ENCODE measurements around the gene MELTF. TPM values are rescaled to one million over a fixed set of nuclear protein-coding genes. Genes with fewer than 3 reads are reported as not detected.
A peak's percentile ranks its signal among the peaks of the same experiment; 100 is the strongest.

The MELTF gene
- polyA plus RNA-seq, 4 donors: 6.5 to 480 (median 8.4) TPM

GRCh38 chr3:196989721-196990262 lies 39.8 kb downstream of the MELTF start:
- DNase-seq (no peak), FAIRE-seq (no peak)
- Histone ChIP-seq H3K27ac (ENCODE audit: low read depth in 1 of 3, low read length in 2 of 3) (peak overlapping the region in 1 of 3 donors; percentile 93), H3K4me3 (ENCODE audit: low read depth in 1 of 3, low read length in 3 of 3) (no peak overlapping the region), H3K9me3 (ENCODE audit: control insufficient read depth in 2 of 2, insufficient read depth in 1 of 2, low read depth in 1 of 2, low read length in 1 of 2) (no peaks in the 10 kb centered on the region), H3K36me3 (ENCODE audit: control insufficient read depth in 3 of 3, insufficient read depth in 2 of 3, low read depth in 1 of 3, low read length in 3 of 3) (peaks cover 0 to 10% (median 0%) of the 10 kb centered on the region in 3 donors), H3K27me3 (ENCODE audit: control insufficient read depth in 3 of 3, insufficient read depth in 3 of 3, low read length in 3 of 3) (no peaks in the 10 kb centered on the region), H3K4me1 (ENCODE audit: control insufficient read depth in 3 of 3, insufficient read depth in 2 of 3, low read depth in 1 of 3, low read length in 2 of 3) (peaks cover 0 to 65% (median 8%) of the 10 kb centered on the region in 3 donors)
- 80 to 87% (median 82%) methylated on average over 19 of the region's 19 CpGs for WGBS, 3 donors

DNA sequence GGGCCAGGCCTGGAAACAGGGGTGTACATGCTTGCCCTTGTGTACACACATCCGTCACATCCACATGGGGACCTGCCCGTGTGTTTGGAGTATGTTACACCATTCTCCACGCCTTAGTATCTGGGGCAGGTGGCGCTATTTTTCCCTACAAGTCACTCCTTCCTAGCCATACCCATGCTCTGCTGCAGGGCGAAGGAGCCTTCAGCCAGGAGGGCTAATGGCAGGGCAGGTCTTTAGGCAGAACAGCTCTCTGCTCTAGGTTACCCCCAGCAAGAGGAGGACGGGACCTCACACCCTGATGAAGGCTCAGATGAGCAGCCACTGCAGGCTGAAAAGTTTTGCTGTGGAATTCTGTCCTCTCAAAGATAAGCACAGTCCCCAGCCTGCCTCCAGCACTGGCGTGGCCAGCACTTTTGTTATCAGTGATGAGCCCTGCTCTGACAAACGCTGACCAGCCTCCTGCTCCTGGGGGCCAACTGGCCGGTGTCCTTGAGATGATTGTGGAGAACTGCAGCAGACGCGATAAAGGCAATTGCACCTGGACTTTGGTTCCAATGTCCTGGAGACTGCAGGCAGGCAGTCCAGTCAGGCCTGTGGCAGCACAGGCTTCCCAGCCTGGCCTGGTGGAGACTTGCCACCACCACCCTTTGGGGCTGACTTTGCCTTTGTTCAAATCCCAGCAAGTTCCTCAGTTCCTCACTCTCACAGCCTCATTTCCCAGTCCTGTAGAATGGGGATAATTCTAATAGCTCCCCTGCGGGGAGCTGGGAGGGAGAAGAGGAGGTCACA lies 41.2 kb downstream of the MELTF start:
- Histone ChIP-seq H3K9me3 (ENCODE audit: control insufficient read depth in 2 of 2, insufficient read depth in 1 of 2, low read depth in 1 of 2, low read length in 1 of 2) (peaks cover 0 to under 1% of the 10 kb centered on the region in 2 donors), H3K4me3 (ENCODE audit: low read depth in 1 of 3, low read length in 3 of 3) (no peak overlapping the region), H3K27me3 (ENCODE audit: control insufficient read depth in 3 of 3, insufficient read depth in 3 of 3, low read length in 3 of 3) (no peaks in the 10 kb centered on the region), H3K4me1 (ENCODE audit: control insufficient read depth in 3 of 3, insufficient read depth in 2 of 3, low read depth in 1 of 3, low read length in 2 of 3) (peaks cover 0 to 70% (median 8%) of the 10 kb centered on the region in 3 donors), H3K36me3 (ENCODE audit: control insufficient read depth in 3 of 3, insufficient read depth in 2 of 3, low read depth in 1 of 3, low read length in 3 of 3) (peaks cover 0 to 7% (median 0%) of the 10 kb centered on the region in 3 donors), H3K27ac (ENCODE audit: low read depth in 1 of 3, low read length in 2 of 3) (peak overlapping the region in 2 of 3 donors; percentile 42 to 93)
- FAIRE-seq (no peak), DNase-seq (peak; percentile 90 to 91)
- 18 to 51% (median 37%) methylated on average over 12 of the region's 12 CpGs for WGBS, 3 donors

DNA sequence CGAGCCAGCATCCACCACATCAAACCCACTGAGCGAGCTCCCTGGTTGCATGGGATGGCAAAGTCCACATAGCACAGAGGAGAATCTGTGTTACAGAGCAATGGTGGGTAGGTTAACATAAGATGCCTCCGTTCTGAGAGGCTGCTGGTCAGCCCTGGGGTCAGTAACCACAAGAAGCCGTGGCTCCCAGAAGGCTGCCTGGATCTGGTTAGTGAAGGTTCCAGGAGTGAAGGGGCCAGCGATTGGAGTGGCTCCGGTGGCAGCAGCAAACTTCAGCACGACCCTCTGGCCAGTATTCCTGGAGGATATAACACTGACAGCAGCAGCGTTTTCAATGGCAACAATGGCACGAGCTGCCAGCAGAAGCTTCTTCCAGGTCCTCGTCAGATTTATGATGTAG lies 42.6 kb downstream of the MELTF start:
- Histone ChIP-seq H3K27ac (ENCODE audit: low read depth in 1 of 3, low read length in 2 of 3) (peak overlapping the region in 1 of 3 donors; percentile 93), H3K27me3 (ENCODE audit: control insufficient read depth in 3 of 3, insufficient read depth in 3 of 3, low read length in 3 of 3) (no peaks in the 10 kb centered on the region), H3K36me3 (ENCODE audit: control insufficient read depth in 3 of 3, insufficient read depth in 2 of 3, low read depth in 1 of 3, low read length in 3 of 3) (peaks cover 0 to 7% (median 0%) of the 10 kb centered on the region in 3 donors), H3K4me1 (ENCODE audit: control insufficient read depth in 3 of 3, insufficient read depth in 2 of 3, low read depth in 1 of 3, low read length in 2 of 3) (peaks cover 0 to 70% (median 8%) of the 10 kb centered on the region in 3 donors), H3K4me3 (ENCODE audit: low read depth in 1 of 3, low read length in 3 of 3) (no peak overlapping the region), H3K9me3 (ENCODE audit: control insufficient read depth in 2 of 2, insufficient read depth in 1 of 2, low read depth in 1 of 2, low read length in 1 of 2) (peaks cover 0 to 10% of the 10 kb centered on the region in 2 donors)
- WGBS, 3 donors: 86 to 96% (median 86%) methylated on average over 10 of the region's 10 CpGs
- no peak for DNase-seq
- no peak for FAIRE-seq

DNA sequence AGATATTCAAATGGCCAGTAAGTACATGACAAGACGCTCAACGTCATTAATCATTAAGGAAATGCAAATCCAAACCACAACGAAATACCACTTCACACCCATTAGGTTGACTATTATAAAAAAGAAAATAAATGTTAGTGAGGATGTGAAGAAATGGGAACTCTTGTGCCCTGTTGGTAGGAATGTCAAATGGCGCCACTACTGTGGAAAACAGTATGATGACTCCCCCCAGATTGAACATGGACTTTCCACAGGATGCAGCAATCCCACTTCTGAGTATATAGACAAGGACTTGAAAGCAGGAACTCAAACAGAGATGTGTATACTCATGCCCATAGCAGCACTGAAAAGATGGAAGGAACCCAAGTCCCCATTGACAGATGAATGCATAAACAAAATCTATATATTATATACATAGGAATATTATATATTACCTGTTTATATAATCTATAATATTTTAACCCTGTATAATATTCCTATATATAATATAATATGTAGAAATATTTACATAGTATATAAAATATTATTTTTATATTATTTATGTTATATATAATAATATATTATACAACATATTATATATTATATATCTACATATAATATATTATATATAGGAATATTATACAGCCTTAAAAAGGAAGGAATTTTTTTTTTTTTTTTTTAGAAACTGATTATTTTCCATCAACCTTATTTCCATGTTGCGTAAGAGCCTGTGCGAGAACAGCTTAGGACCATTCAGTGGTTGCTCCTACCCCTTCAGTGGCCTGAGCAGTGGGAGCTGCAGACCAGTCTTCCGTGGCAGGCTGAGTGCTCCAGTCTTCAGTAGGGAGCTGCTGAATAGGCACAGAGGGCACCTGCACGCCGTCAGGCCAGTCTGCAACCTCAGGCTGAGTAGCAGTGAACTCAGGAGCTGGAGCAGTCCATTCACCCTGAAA lies 43.4 kb downstream of the MELTF start:
- H3K9me3 ChIP-seq (ENCODE audit: control insufficient read depth in 2 of 2, insufficient read depth in 1 of 2, low read depth in 1 of 2, low read length in 1 of 2): peaks cover 0 to 15% of the 10 kb centered on the region in 2 donors
- FAIRE-seq (peak; percentile 33), DNase-seq (no peak)
- WGBS, 3 donors: 89 to 92% (median 91%) methylated on average over 9 of the region's 9 CpGs
- H3K4me1 ChIP-seq (ENCODE audit: control insufficient read depth in 3 of 3, insufficient read depth in 2 of 3, low read depth in 1 of 3, low read length in 2 of 3): peaks cover 0 to 62% (median 8%) of the 10 kb centered on the region in 3 donors
- H3K4me3 ChIP-seq (ENCODE audit: low read depth in 1 of 3, low read length in 3 of 3): no peak overlapping the region
- peaks cover 0 to 4% (median 0%) of the 10 kb centered on the region in 3 donors for H3K36me3 ChIP-seq (ENCODE audit: control insufficient read depth in 3 of 3, insufficient read depth in 2 of 3, low read depth in 1 of 3, low read length in 3 of 3)
- H3K27me3 ChIP-seq (ENCODE audit: control insufficient read depth in 3 of 3, insufficient read depth in 3 of 3, low read length in 3 of 3): no peaks in the 10 kb centered on the region
- H3K27ac ChIP-seq (ENCODE audit: low read depth in 1 of 3, low read length in 2 of 3): peak overlapping the region in 1 of 3 donors; percentile 93

DNA sequence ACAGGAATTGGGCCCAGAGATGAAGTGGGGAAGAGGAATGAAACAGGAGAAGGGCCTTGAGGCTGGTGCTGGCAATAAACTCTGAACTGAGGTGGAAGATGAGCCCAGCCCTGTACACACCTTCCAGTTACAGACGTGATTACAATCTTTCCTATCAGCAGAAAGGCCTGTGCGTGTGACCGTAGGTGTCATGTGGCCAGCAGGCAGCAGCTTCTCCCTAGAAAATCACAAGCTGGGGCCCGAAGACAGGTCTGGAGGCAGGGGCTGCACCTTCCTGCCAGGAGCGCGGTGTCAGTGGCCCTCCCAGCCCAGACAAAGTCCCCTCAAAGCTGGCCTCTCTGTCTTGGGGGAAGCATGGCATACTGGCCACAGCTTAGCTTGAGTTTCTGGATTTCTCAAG lies 44.3 kb downstream of the MELTF start:
- H3K27ac ChIP-seq (ENCODE audit: low read depth in 1 of 3, low read length in 2 of 3): peak overlapping the region in 1 of 3 donors; percentile 81
- FAIRE-seq: no peak
- DNase-seq: peak in 1 of 2 donors; percentile 81

GRCh38 chr3:196983186-196983585 lies 46.4 kb downstream of the MELTF start:
- Histone ChIP-seq H3K4me1 (ENCODE audit: control insufficient read depth in 3 of 3, insufficient read depth in 2 of 3, low read depth in 1 of 3, low read length in 2 of 3) (peaks cover 0 to 48% (median 2%) of the 10 kb centered on the region in 3 donors), H3K36me3 (ENCODE audit: control insufficient read depth in 3 of 3, insufficient read depth in 2 of 3, low read depth in 1 of 3, low read length in 3 of 3) (no peaks in the 10 kb centered on the region), H3K9me3 (ENCODE audit: control insufficient read depth in 2 of 2, insufficient read depth in 1 of 2, low read depth in 1 of 2, low read length in 1 of 2) (peaks cover 0 to 18% of the 10 kb centered on the region in 2 donors), H3K4me3 (ENCODE audit: low read depth in 1 of 3, low read length in 3 of 3) (no peak overlapping the region), H3K27me3 (ENCODE audit: control insufficient read depth in 3 of 3, insufficient read depth in 3 of 3, low read length in 3 of 3) (no peaks in the 10 kb centered on the region), H3K27ac (ENCODE audit: low read depth in 1 of 3, low read length in 2 of 3) (no peak overlapping the region)
- no peak for DNase-seq
- FAIRE-seq: no peak
- WGBS, 3 donors: 58 to 66% (median 62%) methylated on average over 1 of the region's 1 CpG

More for the DNA sequence above, 44.3 kb downstream of the MELTF start:
- H3K36me3 ChIP-seq (ENCODE audit: control insufficient read depth in 3 of 3, insufficient read depth in 2 of 3, low read depth in 1 of 3, low read length in 3 of 3): peaks cover 0 to 4% (median 0%) of the 10 kb centered on the region in 3 donors
- no peaks in the 10 kb centered on the region for H3K27me3 ChIP-seq (ENCODE audit: control insufficient read depth in 3 of 3, insufficient read depth in 3 of 3, low read length in 3 of 3)
- H3K4me3 ChIP-seq (ENCODE audit: low read depth in 1 of 3, low read length in 3 of 3): no peak overlapping the region
- WGBS, 3 donors: 70 to 77% (median 75%) methylated on average over 6 of the region's 6 CpGs
- peaks cover 0 to 53% (median 8%) of the 10 kb centered on the region in 3 donors for H3K4me1 ChIP-seq (ENCODE audit: control insufficient read depth in 3 of 3, insufficient read depth in 2 of 3, low read depth in 1 of 3, low read length in 2 of 3)
- peaks cover 0 to 15% of the 10 kb centered on the region in 2 donors for H3K9me3 ChIP-seq (ENCODE audit: control insufficient read depth in 2 of 2, insufficient read depth in 1 of 2, low read depth in 1 of 2, low read length in 1 of 2)

DNA sequence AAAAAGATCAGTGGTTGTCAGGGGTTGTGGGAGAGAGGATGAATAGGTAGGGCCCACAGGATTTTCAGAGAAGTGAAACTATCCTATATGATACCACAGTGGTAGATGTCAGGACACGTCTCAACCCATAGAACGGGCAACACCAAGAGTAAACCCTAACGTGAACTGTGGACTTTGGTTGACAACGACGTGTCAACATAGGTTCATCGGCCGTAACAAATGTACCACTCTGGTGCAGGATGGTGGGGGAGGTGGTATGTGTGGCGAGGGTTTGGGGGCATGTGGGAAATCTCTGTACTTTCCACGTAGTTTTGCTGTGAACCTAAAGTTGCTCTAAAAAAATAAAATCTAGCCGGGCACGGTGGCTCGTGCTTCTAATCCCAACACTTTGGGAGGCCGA lies 48.0 kb downstream of the MELTF start:
- Histone ChIP-seq H3K27ac (ENCODE audit: low read depth in 1 of 3, low read length in 2 of 3) (no peak overlapping the region), H3K36me3 (ENCODE audit: control insufficient read depth in 3 of 3, insufficient read depth in 2 of 3, low read depth in 1 of 3, low read length in 3 of 3) (peaks cover 0 to 6% (median 0%) of the 10 kb centered on the region in 3 donors), H3K4me3 (ENCODE audit: low read depth in 1 of 3, low read length in 3 of 3) (no peak overlapping the region), H3K27me3 (ENCODE audit: control insufficient read depth in 3 of 3, insufficient read depth in 3 of 3, low read length in 3 of 3) (no peaks in the 10 kb centered on the region), H3K9me3 (ENCODE audit: control insufficient read depth in 2 of 2, insufficient read depth in 1 of 2, low read depth in 1 of 2, low read length in 1 of 2) (peaks cover 0 to 18% of the 10 kb centered on the region in 2 donors), H3K4me1 (ENCODE audit: control insufficient read depth in 3 of 3, insufficient read depth in 2 of 3, low read depth in 1 of 3, low read length in 2 of 3) (peaks cover 0 to 36% (median 0%) of the 10 kb centered on the region in 3 donors)
- WGBS, 3 donors: 83 to 90% (median 88%) methylated on average over 13 of the region's 13 CpGs
- FAIRE-seq: no peak
- no peak for DNase-seq

DNA sequence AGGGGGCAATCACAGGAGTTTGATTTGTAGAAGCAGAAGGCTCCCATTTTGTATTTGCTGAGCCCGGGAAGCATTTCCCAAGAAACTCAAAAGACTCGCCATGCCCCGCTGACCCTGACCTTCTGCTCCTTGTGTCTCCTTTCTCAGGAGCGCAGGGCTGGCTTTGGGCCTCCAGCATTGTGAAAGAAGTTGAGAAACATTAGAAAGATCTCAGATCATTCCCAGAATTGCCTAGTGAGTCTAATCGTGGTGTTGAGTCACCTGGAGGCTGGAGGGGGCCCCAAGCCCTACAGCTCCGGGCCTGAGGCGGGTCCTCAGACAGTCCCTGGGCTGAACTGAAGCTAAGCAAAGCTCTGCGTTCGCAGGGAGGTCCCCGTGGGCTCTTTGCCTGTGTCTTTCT lies 50.1 kb downstream of the MELTF start:
- DNase-seq (peak in 1 of 2 donors; percentile 83), FAIRE-seq (no peak)
- Histone ChIP-seq H3K9me3 (ENCODE audit: control insufficient read depth in 2 of 2, insufficient read depth in 1 of 2, low read depth in 1 of 2, low read length in 1 of 2) (peaks cover 0 to 18% of the 10 kb centered on the region in 2 donors), H3K4me1 (ENCODE audit: control insufficient read depth in 3 of 3, insufficient read depth in 2 of 3, low read depth in 1 of 3, low read length in 2 of 3) (peaks cover 0 to 28% (median 0%) of the 10 kb centered on the region in 3 donors), H3K27ac (ENCODE audit: low read depth in 1 of 3, low read length in 2 of 3) (peak overlapping the region in 1 of 3 donors; percentile 66), H3K4me3 (ENCODE audit: low read depth in 1 of 3, low read length in 3 of 3) (no peak overlapping the region), H3K27me3 (ENCODE audit: control insufficient read depth in 3 of 3, insufficient read depth in 3 of 3, low read length in 3 of 3) (no peaks in the 10 kb centered on the region), H3K36me3 (ENCODE audit: control insufficient read depth in 3 of 3, insufficient read depth in 2 of 3, low read depth in 1 of 3, low read length in 3 of 3) (peaks cover 0 to 7% (median 0%) of the 10 kb centered on the region in 3 donors)
- WGBS, 3 donors: 80 to 81% (median 81%) methylated on average over 10 of the region's 10 CpGs

Data from small intestine (tissue), 7 donors.